Stimulated activated CD8-positive, alpha-beta memory T cell treated with anti-CD3 and anti-CD28 coated beads, Interleukin-7, amount 100 ng/mL, for 48 hours (primary cell): Measurements from ENCODE around the gene ASTN2.

ENCODE experiments used
- DNase-seq, 2 donors: peaks; one replicate each; pipeline ENCODE4 v3.0.0-alpha.2; 2020; ENCODE audit warnings: low read depth in 1 of 2; ENCODE audit errors: extremely low read depth in 1 of 2

ASTN2 gene

DNA sequence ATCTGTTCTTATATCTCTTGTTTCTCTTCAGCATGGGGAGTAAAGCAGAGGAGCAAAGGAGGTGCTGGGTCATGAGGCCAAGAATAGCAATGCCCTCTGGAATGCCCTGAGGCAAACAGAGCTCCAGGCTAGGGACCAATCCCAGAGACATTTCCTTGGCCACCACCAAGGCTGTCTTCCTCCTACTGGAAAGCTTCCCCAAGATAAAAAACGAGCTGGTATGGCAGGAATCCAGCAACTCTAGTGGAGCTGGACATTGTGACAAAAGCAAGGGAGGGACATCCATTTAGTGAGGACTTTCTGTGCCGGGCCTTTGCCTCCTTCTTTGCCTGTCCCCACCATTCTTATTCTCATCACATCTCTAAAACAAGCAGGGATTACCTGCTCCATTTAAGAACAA is 161.6 kb downstream of the ASTN2 start:
- no peak for DNase-seq

DNA sequence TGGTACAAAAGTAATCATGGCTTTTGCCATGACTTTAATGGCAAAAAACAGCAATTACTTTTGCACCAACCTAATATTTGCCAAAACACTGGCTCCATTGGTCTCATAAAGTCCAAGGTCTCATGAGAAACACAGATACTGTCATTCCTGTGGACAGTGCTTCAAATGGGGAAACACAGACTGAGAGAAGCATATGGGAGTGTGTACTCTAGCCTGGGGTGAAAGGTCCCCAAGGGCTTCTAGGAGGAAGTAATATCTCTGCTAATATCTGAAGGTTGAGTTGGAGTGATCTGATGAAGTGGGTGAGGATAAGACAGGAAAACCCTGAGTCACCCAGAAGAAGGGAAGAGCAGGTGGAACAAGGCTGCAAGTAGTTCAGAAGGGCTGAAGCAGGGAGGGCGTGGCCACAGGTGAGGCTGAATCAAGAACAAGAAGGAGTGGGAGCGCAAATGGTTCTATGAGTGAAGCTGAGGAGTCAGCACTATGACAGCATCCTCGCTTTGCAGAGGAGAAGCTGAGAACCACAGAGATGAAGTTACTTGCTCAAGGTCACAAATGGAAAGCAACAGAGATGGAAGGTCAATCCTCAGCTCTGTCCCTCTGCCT is 164.1 kb downstream of the ASTN2 start:
- no peak for DNase-seq

DNA sequence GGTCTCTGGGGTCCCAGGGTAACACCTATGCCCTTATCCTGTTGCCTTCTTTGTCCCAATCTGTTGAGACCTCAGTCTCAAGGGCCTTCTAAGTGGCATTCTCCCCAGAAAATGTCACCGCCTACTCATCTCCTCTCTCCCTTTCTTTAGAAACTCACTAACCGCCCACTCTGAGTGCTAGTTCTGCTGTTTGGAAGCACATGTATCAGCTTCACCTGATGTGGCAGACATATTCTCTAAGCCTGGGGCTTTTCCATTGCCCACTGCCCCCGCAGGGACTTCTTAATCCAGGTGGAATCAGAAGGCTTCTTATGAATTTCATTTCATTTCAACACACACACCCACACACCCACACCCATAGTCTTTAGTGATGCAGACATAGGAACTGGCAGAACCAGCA is 165.1 kb downstream of the ASTN2 start:
- DNase-seq = no peak

DNA sequence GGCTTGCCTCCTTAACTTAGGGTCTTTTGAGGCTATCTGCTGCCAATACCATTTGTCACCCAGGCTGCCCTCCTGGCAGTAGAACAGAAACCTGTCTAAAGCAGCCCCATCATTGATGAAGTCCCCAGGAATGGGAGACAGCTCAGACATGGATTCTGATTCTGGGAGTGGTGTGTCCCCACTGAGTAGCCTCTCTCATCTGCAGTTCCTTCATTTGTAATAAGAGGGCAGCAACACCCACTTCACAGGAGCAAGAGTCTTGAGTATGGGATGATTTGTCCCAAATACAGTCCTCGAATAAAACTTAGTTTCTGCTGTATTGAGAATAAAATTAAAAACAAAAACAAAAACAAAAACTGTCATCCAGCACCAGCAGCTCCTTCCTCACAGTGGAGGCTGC is 167.6 kb downstream of the ASTN2 start:
- no peak for DNase-seq

DNA sequence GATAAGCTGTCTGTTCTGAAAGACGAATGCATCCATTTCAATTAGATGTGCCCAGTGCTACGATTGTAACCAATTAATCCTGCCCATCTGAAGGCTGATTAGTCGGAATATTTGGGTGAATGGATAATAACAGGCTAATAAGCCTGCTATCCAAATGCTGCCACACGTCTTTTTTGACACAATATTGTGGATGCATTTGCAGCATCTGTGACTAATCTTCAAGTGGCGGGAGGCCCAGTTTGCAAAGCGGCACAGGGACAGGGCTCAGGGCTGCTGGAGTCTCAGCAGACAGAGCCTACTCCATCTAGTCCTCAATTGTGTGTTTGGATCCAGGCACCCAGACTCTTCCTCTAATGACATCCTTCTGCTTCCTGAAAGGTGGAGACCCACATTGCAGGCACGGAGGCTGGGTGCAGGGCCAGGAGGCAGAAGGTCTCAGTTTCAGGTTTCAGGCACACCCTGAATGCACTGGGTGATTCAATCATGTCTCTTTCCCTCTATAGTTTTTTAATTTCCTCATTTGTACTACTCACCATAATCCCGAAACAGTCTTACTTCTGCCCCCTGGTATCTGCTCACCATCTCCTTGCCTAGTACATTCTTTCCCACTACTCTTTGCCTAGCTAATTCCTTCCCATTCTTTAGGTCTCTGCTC is 169.6 kb downstream of the ASTN2 start:
- DNase-seq = no peak

DNA sequence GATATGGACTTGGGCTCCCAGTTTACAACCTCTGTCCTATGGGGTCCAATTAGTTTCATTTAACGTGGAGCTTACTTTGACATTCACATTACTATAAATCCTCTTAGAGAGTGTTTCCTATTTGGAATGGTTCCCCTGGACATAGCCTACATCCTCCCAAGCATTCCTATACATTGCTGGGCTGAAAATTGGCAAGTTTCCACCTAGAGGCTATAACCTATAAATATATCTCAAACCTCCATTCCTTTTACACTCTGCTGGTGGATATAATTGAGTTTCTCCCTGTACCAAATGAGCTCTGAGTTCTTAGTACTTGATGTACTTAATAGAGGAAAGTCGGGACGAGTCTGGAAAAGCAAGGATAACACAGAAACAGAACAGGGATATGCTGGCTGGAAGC is 172.8 kb downstream of the ASTN2 start:
- no peak for DNase-seq

DNA sequence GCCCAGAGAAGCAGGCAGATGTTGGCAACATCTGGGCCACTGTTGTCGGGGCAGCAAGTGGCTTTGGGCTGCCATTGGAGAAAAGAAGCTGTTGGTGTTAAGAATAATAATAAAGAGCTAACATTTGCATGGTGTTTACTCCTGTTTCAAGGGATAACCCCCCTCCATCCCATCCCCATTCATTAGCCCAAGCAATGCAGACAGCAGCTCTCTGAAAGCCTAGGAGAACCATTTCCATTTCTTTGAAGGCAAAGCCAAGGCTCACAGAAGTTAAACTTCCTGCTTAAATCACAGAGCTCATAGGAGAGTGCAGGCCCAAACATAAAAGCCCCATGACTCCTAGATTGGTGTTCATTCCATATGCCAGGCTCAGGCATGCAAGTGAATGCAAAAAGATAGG is 175.4 kb downstream of the ASTN2 start:
- DNase-seq = no peak

DNA sequence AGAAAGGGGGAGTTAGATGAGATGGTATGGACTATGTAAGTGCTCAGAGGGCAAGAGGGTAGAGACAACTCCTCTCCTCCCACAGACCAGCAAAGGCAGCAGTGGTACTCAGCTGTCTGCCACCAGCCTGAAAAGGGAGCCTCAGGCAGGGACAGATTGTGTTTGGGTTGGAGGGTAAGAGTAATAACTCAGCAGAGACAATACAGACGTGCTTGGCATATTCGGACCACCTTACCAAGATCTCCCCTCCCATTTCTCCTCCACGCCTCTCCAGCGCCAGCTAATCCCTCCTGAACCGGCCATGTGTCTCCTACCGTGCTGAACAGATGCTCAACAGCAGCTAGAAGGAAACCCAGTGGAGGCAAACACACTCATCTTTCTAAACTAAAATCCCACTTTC is 180.8 kb downstream of the ASTN2 start:
- no peak for DNase-seq

DNA sequence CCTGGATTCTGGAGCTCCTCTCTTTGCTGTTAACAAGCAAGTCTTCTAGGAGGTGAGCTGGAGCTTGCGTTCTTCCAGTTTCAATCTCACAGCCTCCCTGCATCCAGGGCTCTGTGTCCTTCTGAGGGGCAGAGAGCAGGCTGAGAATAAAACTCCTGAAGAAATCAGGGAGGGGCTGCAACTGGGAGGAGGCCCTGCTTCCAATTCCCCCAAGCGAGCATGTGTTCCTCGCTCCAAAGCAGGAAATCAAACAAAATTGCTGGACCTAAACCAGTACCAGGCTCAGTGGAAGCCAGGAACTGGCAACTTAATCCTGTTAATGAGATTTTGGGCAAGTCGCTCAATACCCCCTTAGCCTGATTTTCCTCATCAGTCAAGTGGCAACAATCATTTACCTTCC is 181.8 kb downstream of the ASTN2 start:
- no peak for DNase-seq

DNA sequence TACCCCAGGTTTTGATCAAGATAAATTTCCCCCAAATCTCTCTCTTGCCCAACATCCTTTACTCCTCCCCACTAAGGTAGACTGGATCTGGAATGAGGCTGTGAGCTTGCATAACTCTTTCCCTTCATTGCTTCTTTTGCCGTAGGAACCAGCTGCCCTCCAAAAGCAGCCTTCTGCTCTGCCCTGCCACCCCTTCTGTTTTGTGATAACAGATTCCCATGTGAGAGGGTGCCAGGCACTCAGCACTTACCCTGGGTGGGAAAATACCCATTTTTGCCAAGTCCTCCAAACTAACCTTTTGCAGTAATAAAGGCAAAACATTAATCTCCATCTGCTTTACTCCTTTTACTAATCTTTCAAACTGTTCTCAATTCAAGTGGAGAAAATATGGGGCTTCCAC is 182.6 kb downstream of the ASTN2 start:
- no peak for DNase-seq

DNA sequence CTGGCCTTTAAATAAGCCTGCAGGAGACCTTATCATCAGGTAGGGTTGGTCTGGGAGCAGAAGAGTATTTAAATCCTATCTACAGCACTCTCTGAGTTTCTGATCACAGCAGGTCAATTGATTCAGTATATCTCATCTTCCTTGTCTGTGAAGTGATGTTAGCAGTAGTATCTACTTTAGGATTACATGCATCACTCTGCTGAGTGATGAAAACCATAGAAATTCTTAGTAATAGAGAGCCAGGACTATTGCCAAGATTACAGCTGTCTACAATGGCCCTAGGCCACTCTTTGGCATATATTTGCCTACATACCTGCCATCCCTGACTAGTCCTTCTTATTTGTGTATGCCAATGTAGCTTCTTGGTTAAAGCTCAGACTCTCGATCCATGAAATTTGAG is 183.8 kb downstream of the ASTN2 start:
- no peak for DNase-seq

DNA sequence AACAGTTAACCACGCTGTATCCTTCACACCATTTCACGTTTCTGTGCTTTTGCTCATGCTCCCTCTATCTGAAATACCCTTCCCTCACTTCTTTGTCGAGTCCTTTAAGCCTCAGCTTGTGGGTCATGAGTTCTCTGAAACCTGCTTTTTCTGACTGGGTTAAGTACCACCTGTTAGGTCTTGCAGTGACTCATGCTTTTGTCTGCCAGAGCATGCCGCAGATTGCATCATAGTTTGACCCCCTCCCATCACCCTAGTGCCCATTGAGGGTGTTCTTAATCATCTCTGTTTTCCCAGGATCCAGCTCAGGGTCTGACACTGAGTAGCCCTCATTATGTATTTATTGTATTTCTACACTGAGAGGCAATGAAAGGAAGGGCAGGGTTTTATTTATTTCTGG is 190.2 kb downstream of the ASTN2 start:
- DNase-seq = no peak

DNA sequence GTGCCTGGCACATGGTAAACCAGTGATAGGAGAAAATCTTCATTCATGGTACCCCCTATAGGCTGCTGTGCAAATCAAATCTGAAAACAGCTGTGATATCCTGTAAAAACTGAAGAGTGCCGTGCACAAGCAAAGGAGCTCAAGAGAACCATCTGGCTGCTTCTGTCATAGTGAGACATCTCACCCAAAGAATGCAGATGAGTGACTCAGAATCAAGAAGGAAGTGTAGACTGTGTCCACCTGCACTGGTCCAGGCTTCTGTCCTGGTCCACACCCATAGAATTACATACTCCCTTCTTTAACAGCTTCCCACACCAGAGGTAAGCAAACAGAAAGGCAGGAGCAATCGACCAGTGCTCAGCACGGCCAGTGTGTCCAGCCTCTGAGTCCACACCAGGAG is 195.9 kb downstream of the ASTN2 start:
- no peak for DNase-seq

DNA sequence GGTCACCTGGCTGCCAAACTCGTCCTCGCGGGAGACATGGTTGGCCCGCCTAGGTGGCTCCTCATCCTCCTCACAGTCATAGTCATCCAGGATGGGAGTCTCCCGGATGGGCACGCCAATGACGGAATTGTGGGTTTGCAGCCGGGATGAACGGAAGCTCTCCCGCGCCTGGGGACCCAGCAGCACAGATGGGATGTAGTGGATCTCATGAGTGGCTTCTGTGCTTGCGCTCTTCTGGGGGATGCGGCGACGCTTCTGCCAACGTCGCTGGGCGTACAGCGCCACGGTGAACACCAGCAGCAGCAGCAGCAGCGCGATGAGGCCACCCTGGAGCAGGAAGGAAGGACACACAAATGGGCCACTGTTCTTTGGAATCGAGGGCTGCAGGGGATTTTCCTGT is 200.4 kb downstream of the ASTN2 start:
- DNase-seq = no peak

DNA sequence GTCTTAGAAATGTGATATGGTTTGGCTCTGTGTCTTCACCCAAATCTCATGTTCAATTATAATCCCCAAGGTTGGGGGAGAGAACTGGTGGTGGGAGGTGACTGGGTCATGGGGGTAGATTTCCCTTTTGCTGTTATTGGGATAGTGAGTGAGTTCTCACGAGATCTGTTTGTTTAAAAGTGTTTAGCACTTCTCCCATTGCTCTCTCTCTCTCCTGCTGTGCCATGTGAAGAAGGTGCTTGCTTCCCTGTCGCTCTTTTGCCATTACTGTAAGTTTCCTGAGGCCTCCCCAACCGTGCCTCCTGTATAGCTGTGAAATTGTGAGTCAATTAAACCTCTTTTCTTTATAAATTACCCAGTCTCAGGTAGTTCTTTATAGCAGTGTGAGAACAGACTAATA is 203.6 kb downstream of the ASTN2 start:
- DNase-seq = no peak

DNA sequence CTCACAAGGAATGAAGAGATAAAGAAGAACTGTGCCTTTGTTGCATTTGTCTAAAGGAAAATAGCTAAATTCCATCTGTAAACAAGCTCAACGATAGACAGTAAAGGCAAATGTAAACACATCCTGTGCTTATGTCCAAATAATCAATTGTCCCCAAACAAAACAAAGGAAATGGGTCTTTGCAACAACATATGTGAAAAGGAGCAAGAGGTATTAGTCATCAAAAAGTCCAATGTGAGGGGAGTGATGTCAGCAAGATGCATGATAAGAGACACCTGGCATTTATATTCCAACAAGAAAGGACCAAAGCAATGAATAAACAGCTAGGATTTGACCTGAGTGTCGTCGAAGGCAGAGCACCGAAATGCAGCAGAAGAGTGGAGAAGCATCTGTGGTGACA is 209.1 kb downstream of the ASTN2 start:
- DNase-seq = no peak

DNA sequence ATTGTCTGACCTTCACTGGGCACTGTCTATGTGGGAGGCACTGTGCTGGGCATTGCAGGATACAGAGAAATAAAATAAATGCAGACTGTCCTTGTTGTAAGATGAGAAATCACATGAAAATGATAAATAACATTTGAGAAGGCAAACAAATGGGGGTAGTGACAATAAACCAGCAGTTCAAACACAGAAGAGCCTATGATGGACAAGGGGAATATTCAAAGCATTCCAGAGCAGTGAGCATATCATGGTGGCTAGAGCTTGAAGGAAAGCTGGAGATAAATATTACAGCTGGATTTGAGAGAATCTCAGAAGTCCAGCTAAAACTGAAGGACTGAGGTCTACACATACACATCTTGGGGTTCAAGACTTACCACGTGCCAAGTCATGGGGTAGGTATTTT is 209.9 kb downstream of the ASTN2 start:
- DNase-seq = no peak

DNA sequence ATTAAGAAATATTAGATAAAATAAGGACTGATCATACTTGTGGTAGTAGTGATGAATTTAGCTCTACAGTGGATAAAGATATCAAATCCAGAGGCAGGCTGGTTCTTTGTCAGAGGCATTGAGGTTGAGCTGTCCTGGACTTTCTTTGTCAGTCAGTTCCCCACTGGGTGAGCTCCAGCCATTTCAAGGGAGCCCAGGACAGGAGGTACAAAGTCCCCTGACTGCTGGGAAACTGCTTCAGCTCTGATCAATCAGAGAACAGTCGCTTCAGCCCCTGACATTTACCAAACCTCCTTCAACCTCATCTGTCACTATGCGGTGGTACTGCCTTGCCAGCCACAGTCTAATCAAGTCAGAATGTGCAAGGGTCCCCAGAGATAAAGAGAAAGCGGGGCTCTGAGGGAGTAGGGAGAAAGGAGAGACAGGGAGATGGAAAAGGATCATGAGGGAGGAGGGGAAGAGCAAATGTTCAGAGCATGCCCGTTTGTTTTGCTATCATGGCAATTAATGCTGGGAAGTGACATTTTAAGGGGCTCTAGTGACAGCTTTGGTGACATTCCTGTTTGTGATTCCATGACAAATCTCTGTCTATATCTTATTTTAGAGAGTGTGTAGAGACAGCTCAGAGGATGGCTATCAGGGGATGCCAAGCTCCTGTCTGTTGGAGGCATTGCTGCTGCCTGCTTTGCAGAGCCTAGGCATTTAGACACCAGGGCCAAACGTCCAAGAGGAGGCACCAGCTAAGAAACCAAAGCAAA is 223.2 kb downstream of the ASTN2 start:
- no peak for DNase-seq

DNA sequence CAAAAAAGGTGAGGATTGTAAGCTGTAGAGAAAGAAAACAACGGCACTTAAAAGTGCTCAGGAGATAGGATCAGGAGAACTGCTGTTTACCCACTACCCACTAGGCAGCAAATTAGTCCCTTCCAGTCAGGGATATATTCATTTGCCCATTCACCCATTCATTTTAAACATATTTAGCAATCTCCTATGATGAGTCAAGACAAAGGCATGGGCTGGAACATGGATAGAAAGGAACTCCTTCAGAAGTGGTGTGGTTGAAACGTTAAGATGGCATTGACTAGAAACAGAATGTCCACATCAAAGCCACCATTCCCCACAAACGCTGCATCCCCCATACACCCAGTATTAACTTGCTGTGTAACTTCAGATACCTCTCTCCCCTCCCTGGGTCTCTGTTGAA is 225.7 kb downstream of the ASTN2 start:
- no peak for DNase-seq

DNA sequence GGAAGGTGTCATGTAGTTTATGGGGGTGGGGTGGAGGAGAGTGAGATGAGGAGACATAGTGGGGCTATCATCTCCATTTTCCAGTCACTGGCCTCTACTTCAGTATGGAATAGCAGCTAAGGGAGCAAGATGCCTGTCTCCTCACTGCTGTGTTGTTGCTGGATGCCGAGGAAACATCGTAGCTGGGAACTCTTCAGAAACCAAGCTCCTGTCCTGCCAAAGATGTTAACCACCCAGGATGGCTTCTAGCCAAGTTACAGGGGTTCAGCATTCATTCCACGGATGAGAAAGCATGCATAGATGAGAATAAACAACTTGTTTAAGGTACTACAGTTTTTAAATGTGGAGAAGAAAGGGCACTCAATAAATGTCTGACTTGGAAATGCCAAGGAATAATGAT is 226.5 kb downstream of the ASTN2 start:
- DNase-seq = no peak

DNA sequence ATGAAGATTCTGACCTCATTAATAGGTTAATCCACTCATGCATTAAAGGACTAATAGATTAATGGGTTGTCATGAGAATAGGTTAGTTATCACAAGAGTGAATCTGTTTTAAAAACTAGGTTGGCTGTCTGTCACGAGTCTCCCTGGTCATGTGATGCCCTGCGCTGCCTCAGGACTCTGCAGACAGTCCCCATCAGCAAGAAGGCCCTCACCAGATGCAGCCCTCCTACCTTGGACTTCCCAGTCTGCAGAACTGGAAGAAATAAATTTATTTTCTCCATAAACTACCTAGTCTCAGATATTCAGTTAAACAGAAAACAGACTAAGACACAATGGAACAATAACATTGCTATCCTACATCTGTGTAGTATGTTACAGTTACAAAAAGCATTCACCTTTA is 227.4 kb downstream of the ASTN2 start:
- DNase-seq = no peak

DNA sequence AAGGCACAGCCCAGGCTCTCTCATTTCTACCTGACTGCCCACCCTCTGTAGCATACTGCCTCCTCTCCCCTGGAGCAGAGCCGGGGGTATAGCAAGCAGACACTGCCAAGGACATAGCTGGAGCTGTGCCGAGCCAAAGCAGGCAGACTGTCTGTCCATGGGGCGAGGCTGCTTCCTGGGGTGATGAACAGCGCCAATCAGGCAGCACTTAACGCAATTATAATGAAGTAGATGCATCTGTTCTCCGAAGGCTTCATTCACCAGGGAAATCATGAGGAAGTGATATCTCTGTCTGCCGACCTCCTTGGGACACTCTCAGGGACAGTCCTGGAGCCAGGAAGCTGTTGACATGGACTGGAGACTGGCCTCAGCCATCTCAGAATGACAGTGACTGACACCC is 230.7 kb downstream of the ASTN2 start:
- no peak for DNase-seq
